IMR-90 (cell line): ENCODE measurements around the gene ARPC2.

Source experiments
- CEBPB ChIP-seq: IDR thresholded peaks from 2 replicates; pipeline ENCODE4 v1.6.1; 2012; ENCODE audit warnings: low read depth, low read length, improper control_type of control experiment
- CTCF ChIP-seq: conservative IDR thresholded peaks from 2 replicates; pipeline ENCODE4 v1.5.1; 2012; ENCODE audit warnings: mild to moderate bottlenecking, low read depth, low read length, improper control_type of control experiment
- ELK1 ChIP-seq: fragments of 150-350 bp; IDR thresholded peaks from 2 replicates; pipeline ENCODE4 v1.6.1; 2016; ENCODE audit warnings: low read depth, mild to moderate bottlenecking, low read length, moderate library complexity, borderline replicate concordance
- POLR2A ChIP-seq: IDR thresholded peaks from 2 replicates; pipeline ENCODE4 v1.6.1; 2012; ENCODE audit warnings: mild to moderate bottlenecking, low read depth, low read length
- RAD21 ChIP-seq: IDR thresholded peaks from 2 replicates; pipeline ENCODE4 v1.6.1; 2012; ENCODE audit warnings: low read length, improper control_type of control experiment
- RCOR1 ChIP-seq: IDR thresholded peaks from 2 replicates; pipeline ENCODE4 v1.6.1; 2012; ENCODE audit warnings: mild to moderate bottlenecking, low read length, improper control_type of control experiment; ENCODE audit not compliant: insufficient replicate concordance
- USF2 ChIP-seq: fragments of 150-350 bp; IDR thresholded peaks from 2 replicates; pipeline ENCODE4 v1.6.1; 2017; ENCODE audit warnings: mild to moderate bottlenecking, antibody characterized with exemption, low read length, low read depth

- TF ChIP-seq CTCF, result no peak
- TF ChIP-seq CEBPB, result no peak
- TF ChIP-seq RCOR1, result no peak
- TF ChIP-seq USF2, result no peak
- no peak for TF ChIP-seq ELK1
- TF ChIP-seq POLR2A, result no peak
- TF ChIP-seq RAD21, result no peak
Observed at GRCh38 chr2:218284106-218284811, 67.3 kb downstream of the ARPC2 start.
